HG03175 (cell line): ENCODE data around the gene PRLR.
"Not testable (repeated sequence)": the region's sequence is repeated elsewhere in the genome, so short reads cannot be mapped to it uniquely, and the experiment has no call there.

Experiments
- ATAC-seq: cut with Tn5 transposase; IDR thresholded peaks from one replicate; pipeline ENCODE4 v1.9.1; 2021; ENCODE audit warnings: mild to moderate bottlenecking, moderate library complexity; ENCODE audit not compliant: unreplicated experiment

PRLR gene

GRCh38 chr5:35045280-35045679 lies 185.0 kb downstream of the PRLR start:
- no peak for ATAC-seq

- ATAC-seq, result no peak
These were observed 185.6 kb downstream of the PRLR start for GRCh38 chr5:35044649-35045048.

- ATAC-seq, result no peak
These were observed 187.5 kb downstream of the PRLR start for GRCh38 chr5:35042781-35043180.

- ATAC-seq, result no peak
These were observed 189.0 kb downstream of the PRLR start for GRCh38 chr5:35041261-35041660.

- no peak for ATAC-seq
These were observed 191.4 kb downstream of the PRLR start for GRCh38 chr5:35038891-35039290.

GRCh38 chr5:35036536-35036935 lies 193.8 kb downstream of the PRLR start:
- no peak for ATAC-seq

- not testable (repeated sequence) for ATAC-seq
These were observed 194.4 kb downstream of the PRLR start for GRCh38 chr5:35035929-35036328.

GRCh38 chr5:35035271-35035670 lies 195.0 kb downstream of the PRLR start:
- no peak for ATAC-seq

- ATAC-seq, result no peak
These were observed 197.9 kb downstream of the PRLR start for GRCh38 chr5:35032356-35032755.

- no peak for ATAC-seq
These were observed 199.0 kb downstream of the PRLR start for GRCh38 chr5:35031276-35031675.

- ATAC-seq, result no peak
These were observed 199.7 kb downstream of the PRLR start for GRCh38 chr5:35030426-35031100.

GRCh38 chr5:35029333-35029732 lies 201.0 kb downstream of the PRLR start:
- ATAC-seq, result no peak

GRCh38 chr5:35026941-35027340 lies 203.3 kb downstream of the PRLR start:
- ATAC-seq, result no peak

- no peak for ATAC-seq
These were observed 203.9 kb downstream of the PRLR start for GRCh38 chr5:35026280-35026840.

GRCh38 chr5:35024911-35025510 lies 205.3 kb downstream of the PRLR start:
- ATAC-seq, result no peak

- no peak for ATAC-seq
These were observed 206.7 kb downstream of the PRLR start for GRCh38 chr5:35023391-35024178.

GRCh38 chr5:35016174-35017051 lies 213.9 kb downstream of the PRLR start:
- peak; percentile 87 for ATAC-seq

- ATAC-seq, result no peak
These were observed 215.2 kb downstream of the PRLR start for GRCh38 chr5:35015063-35015462.

GRCh38 chr5:35012796-35013195 lies 217.5 kb downstream of the PRLR start:
- no peak for ATAC-seq

- no peak for ATAC-seq
These were observed 217.9 kb downstream of the PRLR start for GRCh38 chr5:35012365-35012764.

- no peak for ATAC-seq
These were observed 219.6 kb downstream of the PRLR start for GRCh38 chr5:35010676-35011075.
